PC-9 (cell line): Measurements from ENCODE around the gene SLC9A9.

Experiments
- CTCF ChIP-seq: fragments of 200-600 bp; sonication (generic); conservative IDR thresholded peaks from 2 replicates; pipeline ENCODE4 v1.6.1; 2017; ENCODE audit warnings: mixed run types, antibody characterized with exemption, mild to moderate bottlenecking, moderate library complexity
- EZH2 ChIP-seq: fragments of 200-600 bp; sonication (generic); IDR thresholded peaks from 2 replicates; pipeline ENCODE4 v1.8.0; 2017; ENCODE audit warnings: antibody characterized with exemption, low read depth

- TF ChIP-seq CTCF (no peak), EZH2 (no peak)
These were observed 37.9 kb downstream of the SLC9A9 start for GRCh38 chr3:143810166-143810952.
